KMS-11 (cell line): Measurements from ENCODE around the gene RAD18.

Experiments used
- H2AFZ ChIP-seq: fragments of 200-600 bp; sonication (generic); 2 replicates; pipeline ENCODE4 v1.6.1; 2016; ENCODE audit warnings: antibody characterized with exemption, mixed run types, low read depth
- H3K27ac ChIP-seq: fragments of 200-600 bp; sonication (generic); 2 replicates; pipeline ENCODE4 v1.6.1; 2016; ENCODE audit warnings: mild to moderate bottlenecking, mixed run types
- H3K27me3 ChIP-seq: fragments of 200-600 bp; sonication (generic); 2 replicates; pipeline ENCODE4 v1.6.1; 2017; ENCODE audit warnings: mild to moderate bottlenecking, low read depth, mixed run types, moderate library complexity; ENCODE audit not compliant: insufficient read depth
- H3K36me3 ChIP-seq: fragments of 200-600 bp; sonication (generic); 2 replicates; pipeline ENCODE4 v1.6.1; 2017; ENCODE audit warnings: mild to moderate bottlenecking, mixed run types; ENCODE audit not compliant: insufficient read depth
- H3K4me1 ChIP-seq: fragments of 200-600 bp; sonication (generic); 2 replicates; pipeline ENCODE4 v1.6.1; 2016; ENCODE audit warnings: mild to moderate bottlenecking, low read depth, mixed run types; ENCODE audit not compliant: poor library complexity, severe bottlenecking
- H3K4me2 ChIP-seq: fragments of 200-600 bp; sonication (generic); 2 replicates; pipeline ENCODE4 v1.7.0; 2016; ENCODE audit warnings: mild to moderate bottlenecking, mixed run types
- H3K4me3 ChIP-seq: fragments of 200-600 bp; sonication (generic); IDR thresholded peaks from 2 replicates; pipeline ENCODE4 v1.6.1; 2017; ENCODE audit warnings: low read depth, low read length, mixed read lengths; ENCODE audit not compliant: insufficient read depth
- H3K79me2 ChIP-seq: fragments of 200-600 bp; sonication (generic); 2 replicates; pipeline ENCODE4 v1.6.1; 2016; ENCODE audit warnings: low read depth, mixed run types; ENCODE audit not compliant: insufficient read depth
- H3K9ac ChIP-seq: fragments of 200-600 bp; sonication (generic); 2 replicates; pipeline ENCODE4 v1.6.1; 2016; ENCODE audit warnings: mild to moderate bottlenecking, mixed run types
- H4K20me1 ChIP-seq: fragments of 200-600 bp; sonication (generic); 2 replicates; pipeline ENCODE4 v1.6.1; 2016; ENCODE audit warnings: mild to moderate bottlenecking, mixed run types; ENCODE audit not compliant: insufficient read depth
- CTCF ChIP-seq: fragments of 200-600 bp; sonication (generic); conservative IDR thresholded peaks from 2 replicates; pipeline ENCODE4 v1.6.1; 2017; ENCODE audit warnings: low read depth, mild to moderate bottlenecking, antibody characterized with exemption, low read length, moderate library complexity, mixed read lengths

The RAD18 gene

GRCh38 chr3:8969241-8969640 lies 6.0 kb upstream of the RAD18 start:
- no peak for TF ChIP-seq CTCF
- Histone ChIP-seq H3K27me3 (no peaks in the 10 kb centered on the region), H3K4me3 (no peak overlapping the region), H2AFZ (no peak overlapping the region), H3K4me2 (no peak overlapping the region), H3K36me3 (no peaks in the 10 kb centered on the region), H4K20me1 (no peaks in the 10 kb centered on the region), H3K4me1 (no peaks in the 10 kb centered on the region), H3K27ac (no peak overlapping the region), H3K9ac (no peak overlapping the region), H3K79me2 (no peaks in the 10 kb centered on the region)

GRCh38 chr3:8968375-8968882 lies 5.2 kb upstream of the RAD18 start:
- TF ChIP-seq CTCF: no peak
- H4K20me1 ChIP-seq: no peaks in the 10 kb centered on the region
- H3K9ac ChIP-seq: no peak overlapping the region

GRCh38 chr3:8967553-8967952 lies 4.3 kb upstream of the RAD18 start:
- Histone ChIP-seq H3K27me3 (no peaks in the 10 kb centered on the region), H3K4me2 (no peak overlapping the region), H2AFZ (no peak overlapping the region), H4K20me1 (no peaks in the 10 kb centered on the region), H3K36me3 (no peaks in the 10 kb centered on the region), H3K9ac (no peak overlapping the region), H3K4me3 (no peak overlapping the region), H3K4me1 (peaks cover 7% of the 10 kb centered on the region), H3K27ac (no peak overlapping the region), H3K79me2 (peaks cover 6% of the 10 kb centered on the region; the same call in 1 of the 2 replicates)
- TF ChIP-seq CTCF: no peak

More at GRCh38 chr3:8968375-8968882, 5.2 kb upstream of the RAD18 start:
- Histone ChIP-seq H3K4me3 (no peak overlapping the region), H3K4me1 (peaks cover 7% of the 10 kb centered on the region), H2AFZ (no peak overlapping the region), H3K27ac (no peak overlapping the region), H3K79me2 (no peaks in the 10 kb centered on the region), H3K4me2 (no peak overlapping the region), H3K27me3 (no peaks in the 10 kb centered on the region), H3K36me3 (no peaks in the 10 kb centered on the region)

GRCh38 chr3:8966820-8967348 lies 3.6 kb upstream of the RAD18 start:
- Histone ChIP-seq H3K36me3 (no peaks in the 10 kb centered on the region), H3K27ac (no peak overlapping the region)
- TF ChIP-seq CTCF: no peak

More at GRCh38 chr3:8966820-8967348, 3.6 kb upstream of the RAD18 start:
- H3K4me1 ChIP-seq: peaks cover 8% of the 10 kb centered on the region
- H3K4me2 ChIP-seq: no peak overlapping the region
- H2AFZ ChIP-seq: no peak overlapping the region
- no peaks in the 10 kb centered on the region for H3K27me3 ChIP-seq
- H4K20me1 ChIP-seq: no peaks in the 10 kb centered on the region
- no peak overlapping the region for H3K9ac ChIP-seq
- H3K79me2 ChIP-seq: peaks cover 12% of the 10 kb centered on the region; the same call in 1 of the 2 replicates
- no peak overlapping the region for H3K4me3 ChIP-seq
